Measurements from ENCODE around the gene GRID1. TPM values are rescaled to one million over a fixed set of nuclear protein-coding genes. Genes with fewer than 3 reads are reported as not detected.
"Not testable (repeated sequence)": the region's sequence is repeated elsewhere in the genome, so short reads cannot be mapped to it uniquely, and the experiment has no call there.

Gene GRID1
- total RNA-seq, 1 donor from 2014 or later = 1.4 TPM

- DNase-seq = no peak
These were observed 115.2 kb downstream of the GRID1 start for GRCh38 chr10:86251426-86251825.

GRCh38 chr10:86250399-86250798 is 116.2 kb downstream of the GRID1 start:
- peak; percentile 68 for DNase-seq

GRCh38 chr10:86249794-86250193 is 116.8 kb downstream of the GRID1 start:
- no peak for DNase-seq

DNA sequence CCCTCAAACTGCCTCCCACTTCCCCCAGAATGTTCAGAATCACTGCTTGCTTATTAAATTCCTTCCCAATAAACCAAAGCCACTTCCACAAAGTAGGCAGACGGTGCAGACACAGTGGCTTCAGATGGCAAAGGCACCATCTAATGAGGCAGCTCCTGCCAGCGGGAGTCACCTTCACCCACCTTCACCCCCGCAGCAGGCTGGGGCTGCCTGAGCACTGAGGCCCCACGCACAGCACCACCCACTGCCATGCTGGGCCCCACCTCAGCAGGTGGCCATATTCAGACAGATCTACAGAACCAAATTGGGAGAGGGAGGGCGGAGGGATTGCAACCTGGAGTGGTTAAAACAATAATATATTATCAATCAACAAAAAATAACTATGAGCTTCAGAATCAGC is 118.5 kb downstream of the GRID1 start:
- no peak for DNase-seq

DNA sequence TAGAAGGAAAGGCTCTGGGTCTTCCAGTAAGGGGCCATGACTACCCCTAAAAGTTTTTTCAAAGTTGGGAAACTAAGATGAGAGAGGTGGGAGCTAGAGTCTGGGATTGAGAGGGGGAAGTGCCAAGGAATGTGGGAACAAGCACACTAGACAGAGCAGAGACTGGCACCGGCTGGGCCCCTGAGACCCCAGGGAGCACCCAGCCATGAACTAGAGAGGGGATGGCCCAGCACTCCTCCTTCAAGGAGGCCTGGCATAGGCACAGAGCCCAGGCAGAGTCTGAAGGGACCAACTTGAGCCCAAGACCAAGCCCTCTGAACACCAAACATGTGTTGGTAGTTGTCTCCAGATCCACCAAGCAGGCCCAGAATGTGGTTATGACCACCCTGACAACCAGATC is 119.0 kb downstream of the GRID1 start:
- DNase-seq = no peak

GRCh38 chr10:86247073-86247472 is 119.5 kb downstream of the GRID1 start:
- no peak for DNase-seq

- no peak for DNase-seq
These were observed 120.2 kb downstream of the GRID1 start for GRCh38 chr10:86246279-86246940.

DNA sequence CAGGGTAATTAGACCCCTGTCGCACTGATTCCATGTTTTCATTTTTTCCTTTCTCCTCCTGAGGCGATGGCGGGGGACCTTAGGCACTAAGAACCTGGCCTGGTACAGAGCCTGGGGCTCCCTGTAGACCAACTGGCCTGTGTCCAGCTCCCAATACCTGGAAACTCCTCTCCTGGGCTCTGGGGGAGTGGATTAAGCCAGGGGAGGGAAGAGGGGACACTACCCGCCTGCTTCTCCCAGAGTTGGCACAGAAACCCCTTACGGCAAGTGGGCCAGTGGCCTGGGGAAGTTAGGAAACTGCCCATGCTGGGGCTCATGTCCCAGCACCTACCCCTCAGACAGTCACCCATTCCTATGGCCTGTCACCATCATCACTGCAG is 121.6 kb downstream of the GRID1 start:
- no peak for DNase-seq

DNA sequence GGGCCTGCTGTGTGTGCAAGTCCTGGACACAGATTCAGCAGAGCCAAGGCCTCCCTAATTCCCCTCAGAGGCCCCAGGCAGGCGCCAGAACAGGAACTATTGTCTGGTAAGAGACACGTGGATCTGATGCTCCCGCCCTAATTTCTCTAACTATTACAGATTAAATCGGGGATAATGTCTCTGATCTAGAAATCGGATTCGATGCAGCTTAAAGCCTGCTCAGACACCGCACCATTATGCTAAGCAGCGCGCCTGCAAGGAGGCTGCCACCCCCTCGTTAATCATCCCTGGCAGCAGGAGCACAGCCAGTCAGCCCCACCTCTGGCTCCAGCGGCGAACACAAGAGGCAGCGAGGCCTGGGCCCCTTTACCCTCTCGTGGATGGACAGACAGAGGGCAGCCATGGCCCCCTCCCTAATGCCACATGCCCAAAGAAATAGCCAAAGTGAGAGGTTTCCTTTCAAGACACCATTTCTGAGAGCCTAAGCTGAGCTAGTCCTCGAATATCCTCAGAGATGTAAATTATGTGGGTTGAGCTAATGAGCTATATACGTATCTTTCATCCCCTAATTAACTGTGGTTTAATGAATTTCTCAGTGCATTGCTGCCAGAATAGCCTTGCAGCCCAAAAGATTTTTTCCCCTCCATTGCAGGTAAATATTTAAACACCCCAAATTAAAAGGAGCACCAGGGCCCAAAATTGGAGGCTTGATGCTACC is 122.1 kb downstream of the GRID1 start:
- no peak for DNase-seq

DNA sequence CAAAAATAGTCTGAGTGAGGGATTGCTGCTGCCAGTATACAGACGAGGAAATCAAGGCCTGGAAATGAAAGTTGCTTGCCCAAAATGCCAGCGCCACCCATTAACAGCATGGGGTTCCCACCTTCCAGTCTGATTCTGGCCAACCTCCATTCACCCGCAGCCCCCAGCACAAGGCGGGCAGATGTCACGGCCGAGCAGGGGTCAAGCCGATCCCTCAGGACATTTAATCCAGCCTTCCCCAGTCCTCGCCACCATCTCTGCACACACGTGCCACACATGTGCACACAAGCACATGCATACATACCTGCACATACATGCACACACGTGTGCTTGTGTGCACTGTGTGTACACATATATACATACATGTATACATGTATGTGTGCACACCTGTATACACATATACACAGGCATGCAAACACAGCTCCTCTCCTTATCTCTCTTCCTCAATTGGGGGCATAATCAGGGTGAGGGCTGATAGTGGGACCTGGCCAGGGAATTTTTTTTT is 122.9 kb downstream of the GRID1 start:
- DNase-seq = no peak

DNA sequence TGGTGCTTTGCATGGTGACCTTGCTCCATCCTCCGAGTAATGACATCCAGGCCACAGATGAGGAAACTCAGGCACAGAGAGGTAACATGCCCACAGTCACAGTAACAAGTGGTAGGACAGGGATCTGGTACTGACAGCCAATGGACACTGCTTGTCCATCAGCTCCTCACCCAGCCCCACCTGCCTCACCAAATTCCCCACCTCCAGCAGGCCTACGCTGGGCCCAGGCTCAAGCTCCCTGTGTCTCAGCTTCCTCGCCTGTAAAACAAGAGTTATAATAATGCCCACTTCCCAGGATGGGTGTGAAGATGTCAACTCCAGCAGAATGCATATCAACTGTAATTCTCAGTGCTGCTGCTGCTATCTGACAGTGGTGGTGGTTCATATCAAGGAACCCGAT is 123.8 kb downstream of the GRID1 start:
- no peak for DNase-seq

DNA sequence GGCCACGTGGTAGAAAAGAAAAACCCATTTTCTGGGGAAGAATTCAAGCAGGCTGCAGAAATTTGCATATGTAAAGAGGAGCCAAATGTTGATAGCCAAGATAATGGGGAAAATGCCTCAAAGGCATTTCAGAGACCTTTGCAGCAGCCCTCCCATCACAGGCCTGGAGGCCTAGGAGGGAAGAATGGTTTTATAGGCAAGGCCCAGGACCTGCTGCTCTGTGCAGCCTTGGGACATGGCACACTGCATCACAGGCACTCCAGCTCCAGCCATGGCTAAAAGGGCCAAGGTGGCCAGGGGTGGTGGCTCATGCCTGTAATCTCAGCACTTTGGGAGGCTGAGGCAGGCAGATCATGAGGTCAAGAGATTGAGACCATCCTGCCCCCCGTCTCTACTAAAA is 128.5 kb downstream of the GRID1 start:
- DNase-seq = not testable (repeated sequence)

DNA sequence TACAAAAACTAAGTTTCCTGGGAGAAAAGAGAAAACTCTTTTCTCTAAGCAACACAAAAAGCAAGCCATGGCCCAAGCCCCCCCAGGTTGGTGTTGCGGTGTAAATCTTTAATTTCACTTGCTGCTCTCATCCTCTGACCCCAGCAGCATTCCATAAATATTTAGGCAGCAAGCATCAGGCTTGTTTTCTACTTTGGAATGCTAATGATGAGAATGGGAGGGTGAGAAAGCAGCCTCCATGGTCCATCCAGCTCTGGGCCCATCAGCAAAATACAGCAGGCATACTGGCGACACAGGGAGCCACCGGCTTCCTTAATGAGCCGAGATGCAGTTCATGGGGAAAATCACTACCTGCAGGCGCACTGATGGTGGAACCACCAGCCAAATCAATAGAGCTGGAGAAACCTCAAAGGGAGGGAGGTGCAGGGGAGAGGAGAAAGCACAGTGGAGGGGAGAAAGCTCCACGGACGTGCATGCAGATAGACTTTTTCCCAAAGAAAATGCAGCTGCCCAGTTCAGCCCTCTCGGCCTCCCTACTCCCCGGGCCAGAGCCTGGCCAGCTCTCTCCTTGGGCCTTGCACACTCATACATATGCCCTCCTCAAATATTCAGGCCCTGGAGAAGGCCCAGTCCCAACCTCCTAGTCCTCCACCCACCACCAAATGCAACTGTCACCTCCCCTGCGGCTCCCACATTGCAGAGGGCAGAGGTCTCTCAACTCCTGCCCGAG is 131.9 kb downstream of the GRID1 start:
- DNase-seq = no peak

- DNase-seq = no peak
These were observed 132.5 kb downstream of the GRID1 start for GRCh38 chr10:86234107-86234506.

DNA sequence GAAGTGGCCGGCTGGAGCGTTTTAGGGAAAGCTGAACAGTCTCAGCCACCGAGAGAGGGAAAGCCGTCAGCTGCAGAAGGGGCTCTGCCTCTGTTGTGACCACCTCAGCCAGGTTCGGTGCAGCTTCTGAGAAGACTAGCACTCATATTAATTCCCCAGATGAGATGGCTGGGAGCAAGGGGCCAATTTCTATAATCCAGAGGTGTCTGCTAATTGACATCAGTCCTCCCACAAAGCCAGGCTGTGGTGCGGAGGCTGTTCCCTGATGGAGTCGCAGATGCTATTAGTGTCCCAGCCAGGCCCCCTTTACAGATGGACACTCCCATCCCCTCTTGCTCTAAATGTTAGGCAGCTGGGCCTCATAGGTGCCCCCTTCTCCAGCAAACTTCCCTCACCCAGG is 133.5 kb downstream of the GRID1 start:
- no peak for DNase-seq

- DNase-seq = no peak
These were observed 134.0 kb downstream of the GRID1 start for GRCh38 chr10:86232644-86233043.

DNA sequence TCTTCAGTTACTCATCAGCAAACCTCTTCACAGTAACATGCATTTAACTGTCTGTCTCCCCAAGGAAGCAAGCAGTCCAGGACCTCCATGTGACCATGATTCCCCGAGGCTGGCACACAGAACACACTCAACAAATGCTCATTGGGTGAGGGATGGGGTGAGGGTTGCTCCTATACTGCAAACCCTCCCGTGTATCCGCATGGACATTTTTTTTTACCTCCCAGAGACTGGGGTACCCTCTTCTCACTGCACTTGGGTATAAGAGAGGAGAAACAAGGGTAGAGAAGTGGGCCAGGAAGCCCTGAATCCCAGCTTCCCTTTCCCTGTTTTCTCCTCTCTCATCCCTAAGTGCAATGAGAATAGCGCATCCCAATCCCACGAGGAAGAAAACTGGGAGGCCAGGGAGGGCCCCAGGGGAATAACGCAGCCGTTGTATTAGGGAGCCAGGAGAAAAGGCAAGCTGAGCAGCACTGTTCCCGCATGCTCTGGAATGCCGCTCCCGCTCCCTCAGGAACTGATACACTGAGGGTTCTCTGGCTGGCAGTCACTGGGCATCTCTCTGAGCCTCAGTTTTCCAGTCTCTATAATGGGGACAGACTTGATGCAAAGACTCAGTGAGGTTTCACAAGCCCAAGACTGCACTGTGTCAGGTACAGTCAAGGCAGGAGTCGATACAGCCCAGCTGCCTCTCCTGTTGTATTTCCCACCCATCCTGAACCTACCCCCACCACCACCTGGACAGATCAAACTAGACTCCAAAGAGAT is 134.6 kb downstream of the GRID1 start:
- DNase-seq = no peak

DNA sequence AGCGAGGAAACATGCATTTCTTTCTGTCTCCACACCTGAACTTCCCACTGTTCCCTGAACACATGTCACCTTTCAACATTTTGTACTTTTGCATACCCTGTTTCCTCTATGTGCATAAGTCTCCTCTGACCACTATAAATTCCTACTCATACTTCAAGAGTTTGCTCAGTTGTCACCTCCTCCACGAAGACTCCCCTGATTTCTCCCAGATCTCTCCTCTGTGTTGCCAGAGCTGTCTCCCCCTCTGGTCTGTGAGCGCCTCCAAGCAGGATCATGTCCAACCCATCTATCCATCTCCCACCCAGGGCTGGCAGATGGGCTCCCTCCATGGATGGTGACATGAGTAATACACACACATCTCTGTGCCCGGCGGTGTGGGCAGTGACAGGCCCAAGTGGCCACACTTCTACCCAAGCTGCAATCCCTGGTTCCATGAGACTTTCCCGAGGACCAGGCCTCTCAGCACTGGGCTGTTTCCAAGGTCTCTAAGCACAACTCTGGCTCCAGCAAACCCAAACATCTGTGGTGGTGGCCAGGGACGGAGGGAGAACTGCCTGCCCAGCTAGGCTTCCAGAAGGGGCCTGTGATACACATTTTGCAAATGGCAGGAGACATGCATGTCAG is 135.9 kb downstream of the GRID1 start:
- DNase-seq = no peak

- DNase-seq = no peak
These were observed 136.6 kb downstream of the GRID1 start for GRCh38 chr10:86229811-86230556.

DNA sequence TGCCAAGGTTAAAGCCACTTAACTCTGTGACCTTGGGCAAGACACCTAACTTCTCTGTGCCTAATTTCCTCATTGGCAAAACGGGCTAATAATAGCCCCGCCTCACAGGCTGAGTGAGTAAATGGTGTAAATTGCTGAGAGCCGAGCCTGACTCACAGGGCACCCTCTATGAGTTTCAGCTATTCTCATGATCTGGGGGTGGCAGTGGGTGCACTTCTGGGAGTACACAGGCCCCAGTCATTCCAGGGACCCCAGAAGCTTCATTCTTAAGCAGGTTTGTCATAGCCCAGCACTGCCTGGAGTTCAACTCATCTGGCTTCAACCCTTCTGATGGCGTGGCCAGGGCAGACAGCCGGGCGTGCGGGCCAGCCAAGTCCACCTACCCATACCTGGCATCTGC is 137.2 kb downstream of the GRID1 start:
- DNase-seq = no peak
